Measurements from ENCODE around the gene ZFP37. TPM values are rescaled to one million over a fixed set of nuclear protein-coding genes. Genes with fewer than 3 reads are reported as not detected.
"Not testable (repeated sequence)": the region's sequence is repeated elsewhere in the genome, so short reads cannot be mapped to it uniquely, and the experiment has no call there.

The ZFP37 gene
- 1 to 10 TPM; 2.9 to 3.2 TPM for total RNA-seq

DNA sequence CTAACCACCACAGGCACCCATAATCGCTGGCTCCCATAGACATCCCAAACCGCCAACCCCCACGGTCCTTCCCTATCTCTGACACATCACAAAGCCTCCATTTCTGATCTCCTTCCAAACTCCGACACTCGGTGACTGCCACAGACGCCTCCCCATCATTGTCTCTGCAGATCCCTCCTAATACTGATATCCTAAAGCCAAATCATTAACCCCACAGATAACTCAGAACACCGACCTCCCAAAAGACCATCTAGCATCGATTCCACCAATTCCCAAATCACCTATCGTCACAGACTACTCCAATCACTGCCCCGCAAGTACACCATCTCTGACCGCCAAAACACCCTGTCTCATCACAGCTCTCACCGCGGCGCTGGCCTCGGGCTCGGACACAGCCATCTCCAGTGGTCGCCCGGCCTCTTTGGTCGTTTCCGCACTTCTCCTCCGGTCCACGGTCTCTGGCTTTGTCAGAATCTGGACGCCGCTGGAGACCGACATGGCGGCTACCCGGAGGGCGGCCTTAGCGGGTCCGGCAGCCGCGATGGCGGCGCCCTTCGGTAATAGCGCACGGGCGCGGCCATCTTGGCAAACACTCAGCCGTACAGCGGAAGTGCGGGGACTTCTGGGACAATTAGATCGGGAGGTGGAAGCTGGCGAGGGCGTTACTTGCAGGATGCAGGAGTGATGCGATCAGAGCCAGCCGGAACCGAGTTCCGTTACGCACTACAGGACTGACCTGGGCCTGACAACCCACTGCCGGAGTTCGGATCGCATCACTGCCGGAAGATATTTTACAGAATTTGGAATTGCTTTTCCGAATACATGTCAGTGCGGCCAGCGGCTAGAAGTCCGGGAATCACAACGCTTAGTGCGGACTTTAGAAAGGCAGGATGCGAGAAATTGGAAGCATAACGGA, at the start of gene ZFP37:
Gene ZFP37 (minus strand): TSS at position 534 of the 916 bp plus-strand sequence. CDS start 36 bp downstream, at position 498.
- H3K36me3 ChIP-seq = no peaks in the 10 kb centered on the region
- peak within 1 kb of the TSS; percentile 50 to 55 for H3K4me3 ChIP-seq
- 2% methylated on average over 62 of the region's 62 CpGs for WGBS
- no peaks in the 10 kb centered on the region for H3K4me1 ChIP-seq (replicated peaks)
- peak within 1 kb of the TSS in 1 of 2 donors; percentile 62 for H3K27ac ChIP-seq
- TF ChIP-seq POLR2AphosphoS5 (IDR thresholded peaks at IDR 0.05) (peak; percentile 91), POLR2A (IDR thresholded peaks at IDR 0.05) (no peak), CTCF (IDR thresholded peaks at IDR 0.05) (peak in 1 of 4 experiments; percentile 31)
- peak; percentile 89 for DNase-seq (ENCODE audit: low spot score)
- intact Hi-C loops (cut with DNase I) = no loop called here
- H3K9me3 ChIP-seq = no peaks in the 10 kb centered on the region
- peaks cover 2% of the 10 kb centered on the region for H3K27me3 ChIP-seq (replicated peaks; ENCODE audit: insufficient read depth)

- WGBS = no CpG with 5 or more reads among the region's 6 CpGs
- intact Hi-C loops (cut with DNase I); H3K27ac ChIP-seq; H3K4me1 ChIP-seq (replicated peaks); H3K36me3 ChIP-seq; H3K4me3 ChIP-seq; DNase-seq (ENCODE audit: low spot score); H3K9me3 ChIP-seq; H3K27me3 ChIP-seq (replicated peaks; ENCODE audit: insufficient read depth): not testable (repeated sequence)
These were observed 48.8 kb upstream of the ZFP37 start for GRCh38 chr9:113105345-113105744.

DNA sequence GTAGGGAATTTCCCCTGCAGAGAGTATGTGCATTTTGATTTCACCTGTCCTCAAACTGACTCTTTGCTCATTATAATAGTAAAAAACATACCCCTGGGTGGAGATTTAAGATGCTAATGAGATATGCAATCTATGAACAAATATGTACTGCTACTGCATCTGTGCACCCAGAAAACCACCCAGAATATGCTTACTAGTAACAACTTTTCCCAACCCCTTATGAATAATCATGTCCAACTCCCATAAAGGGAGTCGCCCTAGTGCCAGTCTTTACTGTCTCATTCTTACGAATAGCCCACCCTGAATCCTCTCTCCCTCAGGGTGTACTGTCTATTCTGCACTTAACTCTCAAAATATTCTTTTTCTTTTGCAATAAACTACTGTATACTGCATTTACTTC, 39.0 kb upstream of the ZFP37 start:
- intact Hi-C loops (cut with DNase I) = no loop called here
- H3K36me3 ChIP-seq = no peaks in the 10 kb centered on the region
- no peak for DNase-seq (ENCODE audit: low spot score)
- H3K4me3 ChIP-seq = no peak overlapping the region
- TF ChIP-seq POLR2A (IDR thresholded peaks at IDR 0.05) (no peak), POLR2AphosphoS5 (IDR thresholded peaks at IDR 0.05) (no peak), CTCF (IDR thresholded peaks at IDR 0.05) (no peak)
- no peaks in the 10 kb centered on the region for H3K4me1 ChIP-seq (replicated peaks)
- no peaks in the 10 kb centered on the region for H3K9me3 ChIP-seq
- WGBS = 80% methylated on average over 2 of the region's 2 CpGs
- no peak overlapping the region for H3K27ac ChIP-seq
- peaks cover 6% of the 10 kb centered on the region for H3K27me3 ChIP-seq (replicated peaks; ENCODE audit: insufficient read depth)

DNA sequence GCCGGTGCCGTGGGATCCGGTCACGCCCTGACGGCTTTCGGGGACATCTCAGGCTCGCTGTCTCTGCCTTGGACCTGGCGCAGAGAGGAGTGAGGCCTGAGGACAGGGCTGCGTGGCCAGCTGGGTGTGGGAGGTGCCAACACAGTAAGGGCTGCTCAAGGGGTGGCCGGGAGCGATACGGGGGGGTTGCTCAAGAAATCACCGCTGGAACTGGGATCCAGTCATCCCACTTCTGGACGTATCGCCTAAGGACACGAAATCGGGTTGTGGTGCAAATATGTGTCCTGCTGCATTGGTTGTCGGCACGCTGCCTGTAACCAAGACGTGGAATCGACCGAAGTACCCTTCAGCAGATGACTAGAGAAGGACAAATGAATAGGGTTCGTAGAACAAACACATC, 33.4 kb upstream of the ZFP37 start:
- H3K9me3 ChIP-seq; H3K36me3 ChIP-seq; intact Hi-C loops (cut with DNase I); H3K27me3 ChIP-seq (replicated peaks; ENCODE audit: insufficient read depth); H3K4me1 ChIP-seq (replicated peaks); H3K4me3 ChIP-seq; DNase-seq (ENCODE audit: low spot score); H3K27ac ChIP-seq: not testable (repeated sequence)
- WGBS = 27% methylated on average over 18 of the region's 23 CpGs

- H3K36me3 ChIP-seq; H3K9me3 ChIP-seq; H3K27ac ChIP-seq; DNase-seq (ENCODE audit: low spot score); intact Hi-C loops (cut with DNase I); H3K4me1 ChIP-seq (replicated peaks); H3K27me3 ChIP-seq (replicated peaks; ENCODE audit: insufficient read depth); H3K4me3 ChIP-seq: not testable (repeated sequence)
- WGBS = no CpG with 5 or more reads among the region's 25 CpGs
These were observed 32.6 kb upstream of the ZFP37 start for GRCh38 chr9:113089143-113089505.

GRCh38 chr9:113088456-113089142, 32.1 kb upstream of the ZFP37 start:
- H3K27me3 ChIP-seq (replicated peaks; ENCODE audit: insufficient read depth); H3K27ac ChIP-seq; H3K4me1 ChIP-seq (replicated peaks); DNase-seq (ENCODE audit: low spot score); H3K4me3 ChIP-seq; H3K36me3 ChIP-seq; intact Hi-C loops (cut with DNase I); H3K9me3 ChIP-seq: not testable (repeated sequence)
- WGBS = 6% methylated on average over 17 of the region's 30 CpGs

DNA sequence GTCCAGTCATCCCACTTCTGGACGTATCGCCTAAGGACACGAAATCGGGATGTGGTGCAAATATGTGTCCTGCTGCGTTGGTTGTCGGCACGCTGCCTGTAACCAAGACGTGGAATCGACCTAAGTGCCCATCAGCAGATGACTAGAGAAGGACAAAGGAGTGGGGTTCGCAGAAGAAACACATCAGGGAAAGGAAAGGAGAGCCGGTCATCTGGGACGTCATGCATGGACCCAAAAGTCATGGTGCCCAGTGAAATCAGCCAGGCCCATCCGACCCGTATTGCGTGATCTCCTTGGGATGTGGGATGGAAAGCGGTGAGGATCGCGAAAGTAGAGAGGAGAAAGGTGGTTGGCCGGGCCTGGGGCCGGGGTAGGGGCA, 6.4 kb upstream of the ZFP37 start:
- H3K9me3 ChIP-seq; H3K4me3 ChIP-seq; H3K27me3 ChIP-seq (replicated peaks; ENCODE audit: insufficient read depth); H3K27ac ChIP-seq; DNase-seq (ENCODE audit: low spot score); H3K36me3 ChIP-seq; intact Hi-C loops (cut with DNase I); H3K4me1 ChIP-seq (replicated peaks): not testable (repeated sequence)
- WGBS = 30% methylated on average over 12 of the region's 20 CpGs

GRCh38 chr9:113062256-113062931, 5.9 kb upstream of the ZFP37 start:
- H3K27ac ChIP-seq; intact Hi-C loops (cut with DNase I); H3K4me3 ChIP-seq; H3K36me3 ChIP-seq; H3K9me3 ChIP-seq; H3K4me1 ChIP-seq (replicated peaks); H3K27me3 ChIP-seq (replicated peaks; ENCODE audit: insufficient read depth); DNase-seq (ENCODE audit: low spot score): not testable (repeated sequence)
- WGBS = 12% methylated on average over 35 of the region's 44 CpGs

GRCh38 chr9:113061072-113061850, 4.7 kb upstream of the ZFP37 start:
- H3K36me3 ChIP-seq; H3K27ac ChIP-seq; H3K4me3 ChIP-seq; H3K9me3 ChIP-seq; H3K27me3 ChIP-seq (replicated peaks; ENCODE audit: insufficient read depth); H3K4me1 ChIP-seq (replicated peaks); DNase-seq (ENCODE audit: low spot score); intact Hi-C loops (cut with DNase I): not testable (repeated sequence)
- WGBS = 2% methylated on average over 18 of the region's 33 CpGs
